A549 treated with Hydrocortisone at 1 μM for 4 hours (cell line): ENCODE results near the gene SOX4. TPM values are rescaled to one million over a fixed set of nuclear protein-coding genes. Genes with fewer than 3 reads are reported as not detected.

Source experiments
- total RNA-seq: library from RNA; stranded (reverse); fragments of 200-300 nt; extraction: Qiagen RNA extraction; gene quantifications from 5 replicates; pipeline ENCODE4 v1.2.3, GENCODE V29; 2022

The SOX4 gene
- total RNA-seq: 7.2 to 11.4 TPM (median 9.6 TPM) in 5 replicates

DNA sequence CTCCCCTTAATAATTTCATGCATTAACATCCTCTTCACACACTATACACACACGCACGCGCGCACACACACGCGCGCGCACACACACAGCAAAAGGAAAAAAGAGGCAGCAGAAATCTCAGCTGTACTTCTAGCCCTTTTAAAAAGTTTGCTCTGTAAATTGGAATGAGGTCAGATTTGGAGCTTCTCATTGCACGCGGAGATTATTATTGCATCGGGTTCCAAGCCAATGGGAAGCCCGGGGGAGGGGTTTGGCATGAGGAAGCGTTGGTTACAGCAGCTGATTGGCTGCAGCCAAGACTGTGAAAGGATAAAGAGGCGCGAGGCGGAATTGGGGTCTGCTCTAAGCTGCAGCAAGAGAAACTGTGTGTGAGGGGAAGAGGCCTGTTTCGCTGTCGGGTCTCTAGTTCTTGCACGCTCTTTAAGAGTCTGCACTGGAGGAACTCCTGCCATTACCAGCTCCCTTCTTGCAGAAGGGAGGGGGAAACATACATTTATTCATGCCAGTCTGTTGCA, at the start of gene SOX4:
Gene SOX4, plus strand, starts transcription at position 340 of the 515 bp plus-strand sequence. CDS start 784 bp downstream, outside the sequence.

